HL-60 (cell line): ENCODE data around the gene FUCA2.
"Not testable (repeated sequence)": the region's sequence is repeated elsewhere in the genome, so short reads cannot be mapped to it uniquely, and the experiment has no call there.

Experiments used
- DNase-seq, 2 experiments: peaks; one replicate each; pipeline ENCODE4 v3.0.0-alpha.2; 2010 to 2020; ENCODE audit warnings: low read depth in 1 of 2, low spot score in 1 of 2
- H3K27ac ChIP-seq: fragments of 250-450 bp; sonication (Bioruptor Pico); replicated peaks from 2 replicates; pipeline ENCODE4 v1.5.1; 2020; ENCODE audit warnings: mild to moderate bottlenecking, moderate library complexity
- H3K27me3 ChIP-seq: fragments of 250-450 bp; sonication (Bioruptor Pico); 2 replicates; pipeline ENCODE4 v1.5.1; 2021; ENCODE audit warnings: mild to moderate bottlenecking, moderate library complexity; ENCODE audit not compliant: insufficient read depth, poor library complexity, severe bottlenecking
- H3K4me3 ChIP-seq: replicated peaks from 2 replicates; pipeline ENCODE4 v1.5.1; 2011; ENCODE audit warnings: mild to moderate bottlenecking, control low read depth, low read length; ENCODE audit not compliant: insufficient read depth
- CTCF ChIP-seq: IDR thresholded peaks from one replicate; pipeline ENCODE4 v1.5.1; 2011; ENCODE audit warnings: low read length, control low read depth, inconsistent platforms; ENCODE audit not compliant: insufficient read depth
- GABPA ChIP-seq: IDR thresholded peaks from 2 replicates; pipeline ENCODE4 v1.6.1; 2012; ENCODE audit warnings: low read depth
- POLR2AphosphoS5 ChIP-seq: IDR thresholded peaks from 2 replicates; pipeline ENCODE4 v1.6.1; 2012; ENCODE audit warnings: low read depth
- REST ChIP-seq: IDR thresholded peaks from 2 replicates; pipeline ENCODE4 v1.6.1; 2012; ENCODE audit warnings: low read depth; ENCODE audit not compliant: insufficient replicate concordance
- SPI1 ChIP-seq: IDR thresholded peaks from 2 replicates; pipeline ENCODE4 v1.6.1; 2012; ENCODE audit warnings: low read depth, mild to moderate bottlenecking, borderline replicate concordance

Gene FUCA2

GRCh38 chr6:143513410-143513809 lies 1.9 kb upstream of the FUCA2 start:
- peak in 1 of 2 experiments; percentile 43 for DNase-seq
- no peak overlapping the region for H3K27ac ChIP-seq
- H3K27me3 ChIP-seq, result no peaks in the 10 kb centered on the region
- no peak overlapping the region for H3K4me3 ChIP-seq
- TF ChIP-seq SPI1, result no peak
- TF ChIP-seq CTCF, result peak; percentile 24
- no peak for TF ChIP-seq REST
- TF ChIP-seq GABPA, result no peak
- TF ChIP-seq POLR2AphosphoS5, result no peak

DNA sequence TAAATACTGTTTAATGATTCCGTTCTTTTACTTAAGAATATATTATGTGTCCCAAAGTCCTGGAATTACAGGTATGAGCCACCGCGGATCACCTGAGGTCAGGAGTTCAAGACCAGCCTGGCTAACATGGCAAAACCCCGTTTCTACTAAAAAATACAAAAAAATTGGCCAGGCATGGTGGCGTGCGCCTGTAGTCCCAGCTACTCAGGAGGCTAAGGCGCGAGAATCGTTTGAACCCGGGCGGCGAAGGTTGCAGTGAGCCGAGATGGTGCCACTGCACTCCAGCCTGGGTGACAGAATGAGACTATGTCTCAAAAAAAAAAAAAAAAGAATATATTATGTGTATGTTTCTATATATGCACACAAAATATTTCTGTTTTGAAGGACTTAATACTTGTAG lies 1.2 kb downstream of the FUCA2 start:
- not testable (repeated sequence) for DNase-seq, H3K27ac ChIP-seq, H3K27me3 ChIP-seq
- H3K4me3 ChIP-seq, result peak overlapping the region; percentile 57

- H3K4me3 ChIP-seq, result no peak overlapping the region
- no peaks in the 10 kb centered on the region for H3K27me3 ChIP-seq
- no peak overlapping the region for H3K27ac ChIP-seq
- no peak for DNase-seq
- TF ChIP-seq SPI1 (0 out of 2 replicates have a peak, but pooled peaks have one; percentile 11), GABPA (no peak)
Measured at GRCh38 chr6:143507358-143508145, 4.0 kb downstream of the FUCA2 start.

DNA sequence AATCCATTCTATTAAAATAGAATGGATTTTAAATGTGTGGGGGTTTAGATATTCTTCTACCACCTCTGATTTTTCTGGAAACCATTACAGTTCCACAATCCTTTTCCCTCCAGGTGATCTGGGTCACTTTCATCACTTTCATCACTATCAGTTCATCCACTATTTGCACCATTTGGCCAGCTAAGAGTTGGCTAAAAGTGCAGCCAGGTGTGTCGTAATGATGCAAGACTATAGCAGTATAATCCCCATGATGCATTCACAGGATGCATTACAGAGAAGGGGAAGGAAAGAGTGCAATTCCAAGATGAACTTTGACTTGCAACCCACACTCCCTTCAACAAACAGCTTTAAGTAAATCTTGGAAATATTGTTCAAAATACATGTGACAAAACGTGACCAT lies 4.9 kb downstream of the FUCA2 start:
- no peak for TF ChIP-seq SPI1
- TF ChIP-seq GABPA, result no peak
- no peak for TF ChIP-seq POLR2AphosphoS5
- TF ChIP-seq CTCF, result no peak
- no peak for TF ChIP-seq REST
- no peaks in the 10 kb centered on the region for H3K27me3 ChIP-seq
- H3K27ac ChIP-seq, result no peak overlapping the region
- DNase-seq, result no peak
- H3K4me3 ChIP-seq, result no peak overlapping the region

DNA sequence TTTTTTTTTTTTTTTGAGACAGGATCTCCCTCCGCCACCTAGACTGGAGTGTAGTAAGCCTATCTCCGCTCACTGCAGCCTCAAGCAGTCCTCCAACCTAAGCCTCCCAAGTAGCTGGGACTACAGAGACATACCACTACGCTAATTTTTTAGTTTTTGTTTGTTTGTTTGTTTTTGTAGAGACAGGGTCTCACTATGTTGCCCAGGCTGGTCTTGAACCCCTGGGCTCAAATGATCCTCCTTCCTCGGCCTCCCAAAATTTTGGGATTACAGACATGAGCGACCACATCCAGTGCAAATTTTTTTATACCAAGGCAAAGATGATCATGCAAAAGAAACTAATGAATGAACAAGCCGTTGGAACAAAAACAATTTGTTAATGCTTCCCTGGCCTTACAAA lies 5.3 kb downstream of the FUCA2 start:
- DNase-seq, result no peak
- Histone ChIP-seq H3K27ac (no peak overlapping the region), H3K27me3 (no peaks in the 10 kb centered on the region), H3K4me3 (no peak overlapping the region)
- TF ChIP-seq CTCF, result no peak
- TF ChIP-seq SPI1, result no peak
